Tibial nerve (tissue), 3 donors: ENCODE data around the gene OLFM3.

Experiments
- CTCF ChIP-seq, 5 experiments: fragments of 200-600 bp in 3 of 5; fragments of 450-650 bp in 2 of 5; sonication (generic) in 3 of 5; IDR thresholded peaks; one replicate each; pipeline ENCODE4 v1.5.1; 2016 to 2019; ENCODE audit warnings: antibody characterized with exemption in 5 of 5, mild to moderate bottlenecking in 3 of 5, moderate library complexity in 2 of 5
- POLR2A ChIP-seq, 2 donors: fragments of 450-650 bp; IDR thresholded peaks; one replicate each; pipeline ENCODE4 v1.6.1; 2017; ENCODE audit warnings: antibody characterized with exemption in 2 of 2, mild to moderate bottlenecking in 2 of 2, moderate library complexity in 2 of 2

DNA sequence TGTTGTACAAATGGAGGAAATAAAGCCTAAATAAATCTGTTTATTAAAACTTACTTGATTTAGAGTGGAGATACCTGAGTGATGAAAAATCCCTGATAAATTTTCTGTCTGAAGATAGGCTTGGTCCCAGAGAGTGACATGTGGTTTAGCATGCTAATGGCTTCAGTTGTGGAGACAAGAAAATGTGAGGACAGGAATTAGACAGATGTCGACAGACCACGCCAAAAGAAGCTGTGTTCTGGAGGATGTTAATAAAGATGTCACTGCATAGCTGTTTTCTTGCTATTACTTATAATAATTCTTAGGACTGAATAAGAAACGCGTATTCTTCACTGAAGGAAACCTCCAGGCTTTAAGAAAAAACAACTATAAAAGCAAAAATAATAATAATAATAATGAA lies 154.9 kb downstream of the OLFM3 start:
- TF ChIP-seq CTCF (IDR thresholded peaks at IDR 0.05): no peak
- no peak for TF ChIP-seq POLR2A (IDR thresholded peaks at IDR 0.05)
